Endometrial microvascular endothelial cells (primary cell): Measurements from ENCODE around the gene DNTTIP2. TPM values are rescaled to one million over a fixed set of nuclear protein-coding genes. Genes with fewer than 3 reads are reported as not detected.
"Not testable (repeated sequence)": the region's sequence is repeated elsewhere in the genome, so short reads cannot be mapped to it uniquely, and the experiment has no call there.

Experiments
- in situ Hi-C: cut with HindIII; loops from 2 replicates; pipeline ENCODE4 v1.10.0; 2017; ENCODE audit warnings: low sequenced_read_pairs, low pct_unique_long_range_greater_than_20kb; ENCODE audit errors: inconsistent ontology term
- total RNA-seq: library from RNA; depleted of rRNA; stranded (reverse); fragments of >200 nt; gene quantifications from one replicate; pipeline ENCODE4 v1.2.3, GENCODE V29; 2015; ENCODE audit errors: inconsistent ontology term

The DNTTIP2 gene
- total RNA-seq, 1 donor from 2014 or later: 42.2 TPM

- in situ Hi-C loops: no loop called here
Measured at GRCh38 chr1:93880731-93881130, 1.7 kb upstream of the DNTTIP2 start.

GRCh38 chr1:93878501-93878888 lies 511 bp downstream of the DNTTIP2 start:
- in situ Hi-C loops: no loop called here

- in situ Hi-C loops: no loop called here
Measured at GRCh38 chr1:93877529-93877928, 1.5 kb downstream of the DNTTIP2 start.

- in situ Hi-C loops: no loop called here
Measured at GRCh38 chr1:93876244-93876643, 2.8 kb downstream of the DNTTIP2 start.

- in situ Hi-C loops: no loop called here
Measured at GRCh38 chr1:93874025-93874651, 4.9 kb downstream of the DNTTIP2 start.

- in situ Hi-C loops: no loop called here
Measured at GRCh38 chr1:93871366-93871765, 7.6 kb downstream of the DNTTIP2 start.

GRCh38 chr1:93869653-93870052 lies 9.4 kb downstream of the DNTTIP2 start:
- in situ Hi-C loops: no loop called here

GRCh38 chr1:93868492-93868891 lies 10.5 kb downstream of the DNTTIP2 start:
- in situ Hi-C loops: not testable (repeated sequence)

GRCh38 chr1:93865253-93865652 lies 13.8 kb downstream of the DNTTIP2 start:
- in situ Hi-C loops: no loop called here

- in situ Hi-C loops: no loop called here
Measured at GRCh38 chr1:93864175-93864574, 14.8 kb downstream of the DNTTIP2 start.

GRCh38 chr1:93857653-93858052 lies 21.4 kb downstream of the DNTTIP2 start:
- in situ Hi-C loops: not testable (repeated sequence)

- in situ Hi-C loops: not testable (repeated sequence)
Measured at GRCh38 chr1:93855983-93856382, 23.0 kb downstream of the DNTTIP2 start.

GRCh38 chr1:93853940-93854339 lies 25.1 kb downstream of the DNTTIP2 start:
- in situ Hi-C loops: no loop called here

GRCh38 chr1:93851878-93852277 lies 27.1 kb downstream of the DNTTIP2 start:
- in situ Hi-C loops: no loop called here

GRCh38 chr1:93851327-93851712 lies 27.7 kb downstream of the DNTTIP2 start:
- in situ Hi-C loops: no loop called here

- in situ Hi-C loops: not testable (repeated sequence)
Measured at GRCh38 chr1:93850687-93851326, 28.2 kb downstream of the DNTTIP2 start.

GRCh38 chr1:93848350-93848883 lies 30.6 kb downstream of the DNTTIP2 start:
- in situ Hi-C loops: no loop called here

GRCh38 chr1:93847811-93848288 lies 31.2 kb downstream of the DNTTIP2 start:
- in situ Hi-C loops: no loop called here

- in situ Hi-C loops: no loop called here
Measured at GRCh38 chr1:93846992-93847810, 31.8 kb downstream of the DNTTIP2 start.
